IPS-20b (cell line): ENCODE results near the gene CXorf38.

Experiments
- H3K27ac ChIP-seq: one replicate; pipeline ENCODE4 v1.5.1; 2013; ENCODE audit warnings: low read length
- H3K27me3 ChIP-seq: 2 replicates; pipeline ENCODE4 v1.6.1; 2013; ENCODE audit warnings: mild to moderate bottlenecking, low read length, inconsistent platforms; ENCODE audit not compliant: insufficient read depth
- H3K36me3 ChIP-seq: 2 replicates; pipeline ENCODE4 v1.6.1; 2013; ENCODE audit warnings: low read depth, mild to moderate bottlenecking, inconsistent platforms, low read length, moderate library complexity; ENCODE audit not compliant: insufficient read depth
- H3K4me1 ChIP-seq: 2 replicates; pipeline ENCODE4 v1.6.1; 2013; ENCODE audit warnings: mild to moderate bottlenecking, control low read depth, inconsistent platforms, low read length, moderate library complexity; ENCODE audit not compliant: insufficient read depth
- H3K4me3 ChIP-seq: 2 replicates; pipeline ENCODE4 v1.5.1; 2013; ENCODE audit warnings: mild to moderate bottlenecking, low read length, inconsistent platforms
- H3K9ac ChIP-seq: 2 replicates; pipeline ENCODE4 v1.6.1; 2013; ENCODE audit warnings: low read depth, mild to moderate bottlenecking, inconsistent platforms, low read length, moderate library complexity
- H3K9me3 ChIP-seq: 2 replicates; pipeline ENCODE4 v1.6.1; 2013; ENCODE audit warnings: mild to moderate bottlenecking, low read depth, low read length, inconsistent platforms; ENCODE audit not compliant: insufficient read depth

CXorf38 gene, protein sequence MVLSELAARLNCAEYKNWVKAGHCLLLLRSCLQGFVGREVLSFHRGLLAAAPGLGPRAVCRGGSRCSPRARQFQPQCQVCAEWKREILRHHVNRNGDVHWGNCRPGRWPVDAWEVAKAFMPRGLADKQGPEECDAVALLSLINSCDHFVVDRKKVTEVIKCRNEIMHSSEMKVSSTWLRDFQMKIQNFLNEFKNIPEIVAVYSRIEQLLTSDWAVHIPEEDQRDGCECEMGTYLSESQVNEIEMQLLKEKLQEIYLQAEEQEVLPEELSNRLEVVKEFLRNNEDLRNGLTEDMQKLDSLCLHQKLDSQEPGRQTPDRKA

DNA sequence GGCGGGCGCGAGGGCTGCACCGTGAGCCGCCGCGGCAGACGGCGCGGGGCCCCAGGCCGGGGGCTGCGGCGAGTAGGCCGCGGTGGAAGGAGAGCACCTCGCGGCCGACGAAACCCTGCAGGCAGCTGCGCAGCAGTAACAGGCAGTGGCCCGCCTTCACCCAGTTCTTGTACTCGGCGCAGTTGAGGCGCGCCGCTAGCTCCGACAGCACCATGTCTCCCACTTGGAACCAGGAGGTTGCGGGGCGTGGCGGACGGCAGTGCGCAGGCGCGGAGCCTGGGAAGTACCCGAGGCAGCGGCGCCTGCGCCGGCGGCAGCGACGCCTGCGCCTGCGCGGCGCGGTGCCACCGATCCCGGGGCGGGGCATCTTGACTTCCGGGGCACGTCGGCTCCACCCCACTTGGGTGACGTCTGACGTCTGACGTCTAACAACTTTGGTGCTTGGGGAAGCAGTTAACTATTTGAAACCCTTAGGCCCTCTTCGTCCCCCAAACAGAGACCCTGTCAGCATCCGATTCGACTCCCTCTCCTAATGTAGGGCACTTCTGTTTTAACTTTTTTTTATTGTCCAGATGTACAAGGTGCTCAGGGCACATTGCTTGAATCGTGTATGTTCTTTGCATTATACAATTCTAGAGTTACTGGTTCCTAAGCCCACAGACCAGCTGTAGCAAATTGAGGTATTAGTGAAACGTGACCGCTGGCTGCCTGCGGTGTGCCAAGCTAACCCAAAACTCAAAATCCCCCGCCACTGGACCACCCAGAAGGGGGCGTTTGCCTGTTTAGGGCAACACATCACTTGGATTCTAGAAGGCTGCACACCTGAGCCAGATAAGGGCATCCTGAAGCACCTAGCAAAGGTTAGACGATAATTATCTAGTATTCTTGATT lies at the start of gene CXorf38:
CXorf38 (minus strand) TSS at position 255 of the 891 bp plus-strand sequence; CDS start at position 214, 41 bp downstream.
- H3K27me3 ChIP-seq: no peaks in the 10 kb centered on the region
- no peaks in the 10 kb centered on the region for H3K9me3 ChIP-seq
- H3K27ac ChIP-seq: no peak within 1 kb of the TSS
- H3K4me3 ChIP-seq: peak within 1 kb of the TSS; percentile 76
- peaks cover 33% of the 10 kb centered on the region for H3K36me3 ChIP-seq
- H3K9ac ChIP-seq: peak within 1 kb of the TSS; percentile 76
- no peaks in the 10 kb centered on the region for H3K4me1 ChIP-seq

DNA sequence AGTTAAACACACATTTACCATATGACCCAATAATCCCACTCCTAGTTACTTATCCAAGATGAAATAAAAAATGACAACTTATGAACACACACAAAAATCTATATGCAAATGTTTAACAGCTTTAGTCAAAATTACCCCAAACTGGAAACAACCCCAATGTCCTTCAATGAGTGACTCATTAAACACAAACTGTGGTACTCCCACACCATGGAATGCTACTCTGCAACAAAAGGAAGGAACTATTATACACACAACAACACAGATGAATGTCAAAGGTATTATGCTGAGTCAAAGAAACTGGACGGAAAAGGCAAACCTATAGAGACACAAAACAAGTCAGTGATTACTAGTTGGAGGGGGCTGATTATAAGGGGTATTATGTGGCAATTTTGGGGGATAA lies 47.4 kb upstream of the CXorf38 start:
- Histone ChIP-seq H3K9me3 (no peaks in the 10 kb centered on the region), H3K9ac (no peak overlapping the region), H3K27ac (no peak overlapping the region), H3K36me3 (peaks cover 92% of the 10 kb centered on the region), H3K4me3 (no peak overlapping the region), H3K4me1 (no peaks in the 10 kb centered on the region), H3K27me3 (no peaks in the 10 kb centered on the region)

DNA sequence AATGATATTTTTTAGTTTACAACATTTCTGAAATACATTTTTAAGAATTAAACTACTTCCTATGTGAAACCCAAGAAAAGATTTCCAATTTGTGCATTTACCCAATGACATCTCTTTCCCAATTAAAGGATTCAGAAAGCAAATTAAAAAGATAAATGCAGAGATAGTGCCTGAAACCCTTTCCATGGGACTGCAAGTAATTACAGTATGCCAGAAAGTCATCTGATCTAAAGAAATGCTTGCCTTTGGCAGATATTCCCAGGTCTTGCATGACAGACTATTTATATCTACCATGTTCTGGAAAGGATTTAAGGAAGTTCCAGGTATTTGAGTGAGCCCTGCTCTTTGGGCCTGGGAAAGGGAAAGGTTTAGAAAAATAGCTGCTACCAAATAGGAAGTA lies 41.6 kb upstream of the CXorf38 start:
- H3K4me3 ChIP-seq: no peak overlapping the region
- H3K4me1 ChIP-seq: no peaks in the 10 kb centered on the region
- no peak overlapping the region for H3K9ac ChIP-seq
- no peaks in the 10 kb centered on the region for H3K9me3 ChIP-seq
- H3K27me3 ChIP-seq: no peaks in the 10 kb centered on the region
- peaks cover 95% of the 10 kb centered on the region for H3K36me3 ChIP-seq
- no peak overlapping the region for H3K27ac ChIP-seq

DNA sequence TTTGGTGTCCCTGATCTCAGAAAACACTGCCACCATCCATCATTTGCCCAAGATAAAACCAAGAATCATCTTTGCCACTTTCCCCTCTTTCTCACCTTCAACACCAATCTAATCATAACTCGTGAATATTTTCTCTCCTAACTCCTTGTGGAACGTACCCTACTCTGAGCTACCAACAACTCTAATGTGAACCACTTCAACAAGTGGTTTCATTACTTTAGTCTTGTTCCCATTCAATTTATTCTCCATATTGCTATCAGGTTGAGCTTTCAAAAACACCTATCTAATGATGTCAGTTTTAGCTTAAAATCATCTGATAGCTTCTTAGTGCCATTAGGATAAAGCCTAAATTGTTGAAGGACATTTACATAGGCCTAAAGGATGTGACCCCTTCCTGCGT lies 39.8 kb upstream of the CXorf38 start:
- no peaks in the 10 kb centered on the region for H3K9me3 ChIP-seq
- no peak overlapping the region for H3K27ac ChIP-seq
- H3K4me1 ChIP-seq: no peaks in the 10 kb centered on the region
- no peak overlapping the region for H3K4me3 ChIP-seq
- H3K9ac ChIP-seq: no peak overlapping the region
- peaks cover 96% of the 10 kb centered on the region for H3K36me3 ChIP-seq
- no peaks in the 10 kb centered on the region for H3K27me3 ChIP-seq

DNA sequence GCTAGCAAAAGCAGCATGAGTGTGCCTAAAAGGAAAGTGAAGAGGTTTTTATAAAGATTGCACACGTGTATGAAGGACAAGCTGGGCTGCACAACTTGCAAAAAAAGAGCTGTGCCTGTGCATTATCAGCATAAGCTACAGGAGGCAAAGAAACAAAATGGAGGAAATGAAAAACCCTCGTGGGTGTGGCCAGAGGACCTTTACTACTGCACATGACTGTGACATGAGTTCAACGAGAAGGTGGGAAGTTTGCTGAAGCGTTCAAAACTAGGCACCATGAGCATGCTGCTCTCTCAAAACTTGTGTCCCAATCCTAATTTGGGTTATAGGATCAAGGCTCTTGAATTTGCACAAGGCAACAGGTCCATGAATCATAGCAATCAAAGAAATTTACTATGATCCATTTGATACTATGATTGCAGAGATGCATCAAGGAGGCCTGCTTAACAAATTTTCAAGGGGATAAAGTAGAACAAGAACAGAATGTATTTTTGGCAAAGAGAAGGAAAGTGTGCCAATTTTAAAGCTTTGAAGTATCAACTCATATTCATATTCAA lies 38.1 kb upstream of the CXorf38 start:
- Histone ChIP-seq H3K4me1 (no peaks in the 10 kb centered on the region), H3K4me3 (no peak overlapping the region), H3K27ac (no peak overlapping the region), H3K36me3 (peaks cover 98% of the 10 kb centered on the region), H3K27me3 (no peaks in the 10 kb centered on the region), H3K9me3 (no peaks in the 10 kb centered on the region), H3K9ac (no peak overlapping the region)

DNA sequence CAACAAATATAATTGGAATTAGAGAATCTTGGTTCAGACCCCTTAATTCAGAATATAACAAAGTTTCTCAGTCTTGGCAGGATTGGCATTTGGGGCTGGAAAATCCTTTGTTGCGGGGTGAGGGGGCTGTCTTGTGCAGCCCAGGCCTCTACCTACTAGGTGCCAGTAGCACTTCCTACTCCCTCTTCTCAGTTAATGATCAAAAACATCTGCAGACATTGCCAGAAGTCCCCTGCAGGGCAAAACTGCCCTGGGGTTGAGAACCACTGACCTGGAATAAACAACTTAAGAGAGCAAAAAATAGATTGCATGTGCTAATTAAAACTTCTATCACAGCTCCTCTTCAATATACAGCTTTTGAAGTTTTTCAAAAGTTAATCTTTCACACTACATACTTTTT lies 36.7 kb upstream of the CXorf38 start:
- Histone ChIP-seq H3K4me3 (no peak overlapping the region), H3K9me3 (no peaks in the 10 kb centered on the region), H3K9ac (no peak overlapping the region), H3K4me1 (no peaks in the 10 kb centered on the region), H3K36me3 (peaks cover 100% of the 10 kb centered on the region), H3K27ac (no peak overlapping the region), H3K27me3 (no peaks in the 10 kb centered on the region)

DNA sequence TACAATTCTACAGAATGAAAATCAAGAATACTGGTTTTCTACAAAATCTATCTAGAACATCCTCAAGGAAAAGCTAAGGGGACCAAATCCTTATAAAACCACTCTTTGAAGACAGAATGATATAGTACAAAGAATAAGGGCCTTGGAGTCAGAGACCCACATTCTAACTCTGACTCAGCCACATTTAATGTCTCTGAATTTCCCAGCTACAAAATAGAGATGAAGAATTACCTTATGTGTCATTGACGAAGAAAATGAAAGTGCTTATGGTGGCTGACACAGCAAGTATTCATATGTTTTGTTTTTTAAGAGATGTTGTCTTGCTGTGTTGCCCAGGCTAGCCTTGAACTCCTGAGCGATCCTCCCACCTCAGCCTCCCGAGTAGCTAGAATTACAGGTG lies 35.9 kb upstream of the CXorf38 start:
- no peak overlapping the region for H3K27ac ChIP-seq
- no peaks in the 10 kb centered on the region for H3K4me1 ChIP-seq
- no peaks in the 10 kb centered on the region for H3K27me3 ChIP-seq
- no peak overlapping the region for H3K9ac ChIP-seq
- peaks cover 99% of the 10 kb centered on the region for H3K36me3 ChIP-seq
- H3K9me3 ChIP-seq: no peaks in the 10 kb centered on the region
- no peak overlapping the region for H3K4me3 ChIP-seq

DNA sequence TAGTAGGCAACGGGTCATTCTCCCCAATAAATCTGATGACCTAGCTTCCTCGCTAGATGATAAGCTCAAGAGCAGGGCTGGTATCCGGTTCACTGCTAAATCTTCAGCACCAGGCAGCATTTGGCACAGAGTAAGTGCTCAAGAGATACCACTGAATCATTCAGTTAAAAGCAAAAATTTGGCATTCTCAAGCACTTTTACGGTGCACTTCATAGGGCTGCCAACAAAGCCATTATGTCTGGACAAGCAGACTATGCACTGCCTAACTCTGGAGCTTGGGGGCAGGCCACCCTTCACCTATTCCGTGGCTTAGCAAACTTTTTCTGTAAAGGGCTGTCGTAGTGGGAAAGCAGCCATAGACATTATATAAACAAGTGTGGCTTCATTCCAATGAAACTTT lies 23.8 kb upstream of the CXorf38 start:
- Histone ChIP-seq H3K36me3 (peaks cover 94% of the 10 kb centered on the region), H3K27me3 (no peaks in the 10 kb centered on the region), H3K4me3 (no peak overlapping the region), H3K27ac (no peak overlapping the region), H3K9me3 (no peaks in the 10 kb centered on the region), H3K4me1 (no peaks in the 10 kb centered on the region), H3K9ac (no peak overlapping the region)

DNA sequence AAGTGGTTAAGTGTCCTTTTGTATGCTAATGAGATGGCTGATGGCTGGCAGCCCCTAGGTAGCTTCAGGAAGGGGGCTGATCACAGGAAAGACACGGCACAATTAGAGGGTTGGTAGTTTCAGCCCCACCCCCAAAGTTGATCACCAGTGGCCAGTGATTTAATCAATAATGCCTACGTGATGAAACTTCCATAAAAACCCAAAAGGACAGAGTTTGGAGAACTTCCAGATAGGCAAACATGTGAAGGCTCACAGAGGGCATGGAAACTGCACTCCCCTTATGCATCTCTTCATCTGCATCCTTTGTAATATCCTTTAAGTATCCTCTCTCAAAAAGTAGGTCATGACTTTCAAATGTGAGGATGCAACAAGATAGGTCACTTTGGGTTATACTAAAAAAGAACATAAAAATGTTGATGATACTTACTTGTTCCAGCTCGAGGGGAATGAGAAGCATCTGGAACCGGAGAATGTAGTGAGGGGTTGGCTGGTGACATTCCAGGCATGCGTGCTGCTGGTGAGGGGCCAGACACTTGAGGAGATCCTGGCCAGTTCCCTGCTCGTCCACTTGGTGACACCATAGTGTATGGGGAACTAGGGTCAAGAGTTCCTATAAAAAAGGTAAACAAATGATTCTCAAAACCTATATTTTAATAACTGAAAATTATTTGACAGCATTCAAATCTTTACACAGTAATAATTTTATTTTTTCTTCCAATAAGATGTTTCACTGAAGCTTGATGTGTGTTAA lies 16.7 kb upstream of the CXorf38 start:
- Histone ChIP-seq H3K36me3 (peaks cover 96% of the 10 kb centered on the region), H3K4me1 (no peaks in the 10 kb centered on the region), H3K9me3 (no peaks in the 10 kb centered on the region), H3K27ac (no peak overlapping the region), H3K27me3 (no peaks in the 10 kb centered on the region), H3K4me3 (no peak overlapping the region), H3K9ac (no peak overlapping the region)

DNA sequence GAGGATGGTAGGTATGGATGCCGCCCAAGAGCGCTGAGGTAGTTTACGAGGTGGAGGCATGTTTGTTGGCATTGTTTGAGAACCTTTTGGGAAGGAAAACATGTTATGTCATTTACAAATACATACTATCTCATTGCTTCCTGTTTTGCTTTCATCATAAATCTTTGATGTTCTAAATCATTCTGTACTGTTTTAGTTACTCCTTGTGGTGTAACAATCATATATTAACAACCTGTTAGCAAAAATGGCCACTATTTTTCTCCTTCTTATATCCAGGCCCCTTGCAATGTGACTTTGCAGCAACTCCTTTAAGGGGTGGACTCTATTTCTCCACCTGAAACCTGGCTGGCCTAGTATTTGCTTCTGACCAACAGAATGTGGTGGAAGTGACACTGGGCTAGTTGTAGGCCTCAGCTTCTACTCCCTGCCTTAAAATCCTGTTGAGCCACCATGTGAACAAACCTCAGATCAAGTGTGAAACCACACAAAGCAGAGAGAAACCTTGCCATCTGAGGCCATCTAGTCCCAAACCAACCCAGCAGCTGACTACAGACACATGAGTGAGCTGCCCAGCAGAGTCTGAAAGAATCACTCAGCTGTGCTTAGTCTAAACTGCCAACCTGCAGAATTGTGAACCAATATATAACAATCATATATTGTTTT lies 15.8 kb upstream of the CXorf38 start:
- Histone ChIP-seq H3K27me3 (no peaks in the 10 kb centered on the region), H3K27ac (no peak overlapping the region), H3K36me3 (peaks cover 94% of the 10 kb centered on the region), H3K4me1 (no peaks in the 10 kb centered on the region), H3K9me3 (no peaks in the 10 kb centered on the region), H3K4me3 (no peak overlapping the region), H3K9ac (no peak overlapping the region)

DNA sequence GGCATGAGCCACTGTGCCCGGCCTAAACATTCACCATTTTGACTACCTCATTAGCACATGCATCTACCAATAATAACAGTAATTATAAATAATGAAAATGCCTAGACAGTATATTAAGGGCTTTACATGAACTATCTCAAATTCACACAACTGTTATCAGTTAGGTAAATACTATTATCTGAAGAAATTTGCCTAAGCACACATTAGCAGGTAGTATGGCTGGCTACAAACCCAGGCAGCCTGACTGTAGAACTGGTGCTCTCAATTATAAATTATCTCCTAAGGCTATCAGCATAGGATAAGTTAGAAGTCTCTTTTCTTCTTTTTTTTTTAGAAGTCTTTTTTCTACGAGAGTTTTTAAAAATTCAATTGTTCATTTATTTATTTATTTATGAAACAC lies 14.1 kb upstream of the CXorf38 start:
- Histone ChIP-seq H3K36me3 (peaks cover 92% of the 10 kb centered on the region), H3K4me1 (no peaks in the 10 kb centered on the region), H3K27me3 (no peaks in the 10 kb centered on the region), H3K27ac (no peak overlapping the region), H3K4me3 (no peak overlapping the region), H3K9ac (no peak overlapping the region), H3K9me3 (no peaks in the 10 kb centered on the region)
